Raji (cell line): ENCODE data around the gene FARSA.

Experiments used
- POLR2A ChIP-seq: IDR thresholded peaks from 2 replicates; pipeline ENCODE4 v1.6.1; 2011; ENCODE audit warnings: low read depth, low read length, control low read depth; ENCODE audit not compliant: insufficient read depth

The FARSA gene

GRCh38 chr19:12922959-12923358 is 10.6 kb downstream of the FARSA start:
- no peak for TF ChIP-seq POLR2A

- no peak for TF ChIP-seq POLR2A
These were observed 12.5 kb downstream of the FARSA start for GRCh38 chr19:12921047-12921446.

- no peak for TF ChIP-seq POLR2A
These were observed 15.3 kb downstream of the FARSA start for GRCh38 chr19:12918253-12918652.

- no peak for TF ChIP-seq POLR2A
These were observed 19.4 kb downstream of the FARSA start for GRCh38 chr19:12913851-12914690.

GRCh38 chr19:12913011-12913561 is 20.4 kb downstream of the FARSA start:
- no peak for TF ChIP-seq POLR2A

GRCh38 chr19:12912571-12912970 is 20.9 kb downstream of the FARSA start:
- TF ChIP-seq POLR2A = no peak

GRCh38 chr19:12907166-12907565 is 26.3 kb downstream of the FARSA start:
- TF ChIP-seq POLR2A = no peak

GRCh38 chr19:12899891-12900518 is 33.5 kb downstream of the FARSA start:
- no peak for TF ChIP-seq POLR2A

- TF ChIP-seq POLR2A = no peak
These were observed 37.1 kb downstream of the FARSA start for GRCh38 chr19:12896460-12896859.

- TF ChIP-seq POLR2A = no peak
These were observed 39.9 kb downstream of the FARSA start for GRCh38 chr19:12893582-12893981.

GRCh38 chr19:12891553-12892021 is 41.9 kb downstream of the FARSA start:
- TF ChIP-seq POLR2A = no peak

GRCh38 chr19:12890787-12891552 is 42.5 kb downstream of the FARSA start, which contains the start of gene GCDH:
TSS of gene GCDH (plus strand) at chr19:12891160. CDS start at chr19:12891305, 145 bp downstream.
- TF ChIP-seq POLR2A = peak; percentile 86

- TF ChIP-seq POLR2A = no peak
These were observed 45.4 kb downstream of the FARSA start for GRCh38 chr19:12888006-12888603.

GRCh38 chr19:12886969-12887747 is 46.4 kb downstream of the FARSA start, which contains the start of gene KLF1:
TSS of gene KLF1 (minus strand) at chr19:12887201. CDS start at chr19:12887140, 61 bp downstream.
- TF ChIP-seq POLR2A = no peak
